SK-N-SH treated with all-trans-retinoic acid at 6 μM for 48 hours (cell line): Measurements from ENCODE around the gene STARD10.

Experiments
- ATAC-seq: fragments of 200-7000 bp; cut with Tn5 transposase; 3 replicates; pipeline ENCODE4 v1.9.1; 2020; ENCODE audit warnings: mild to moderate bottlenecking, moderate library complexity
- ARNTL ChIP-seq: fragments of 450-650 bp; formaldehyde crosslinking; IDR thresholded peaks from 2 replicates; pipeline ENCODE4 v1.5.0; 2020; ENCODE audit warnings: low read depth, mild to moderate bottlenecking, moderate library complexity, borderline replicate concordance
- BACH2 ChIP-seq: fragments of 250-450 bp; sonication (Bioruptor Pico); IDR thresholded peaks from 2 replicates; pipeline ENCODE4 v1.9.0; 2021; ENCODE audit warnings: mild to moderate bottlenecking, borderline replicate concordance
- CREB5 ChIP-seq: fragments of 250-450 bp; sonication (Bioruptor Pico); IDR thresholded peaks from 2 replicates; pipeline ENCODE4 v1.5.1; 2020; ENCODE audit warnings: low read depth, mild to moderate bottlenecking, moderate library complexity
- CSDC2 ChIP-seq: fragments of 250-450 bp; sonication (Bioruptor Pico); IDR thresholded peaks from 2 replicates; pipeline ENCODE4 v1.5.0; 2020; ENCODE audit warnings: mild to moderate bottlenecking, moderate library complexity
- CSRNP3 ChIP-seq: fragments of 250-450 bp; sonication (Bioruptor Pico); IDR thresholded peaks from 2 replicates; pipeline ENCODE4 v1.5.1; 2021; ENCODE audit warnings: mild to moderate bottlenecking, moderate library complexity
- ESRRG ChIP-seq: fragments of 250-450 bp; sonication (Bioruptor Pico); IDR thresholded peaks from 2 replicates; pipeline ENCODE4 v1.6.1; 2021; ENCODE audit warnings: mild to moderate bottlenecking
- ISL1 ChIP-seq: fragments of 250-450 bp; sonication (Bioruptor Pico); IDR thresholded peaks from 2 replicates; pipeline ENCODE4 v2.1.2; 2022; ENCODE audit warnings: mild to moderate bottlenecking, moderate library complexity
- OSR1 ChIP-seq: fragments of 250-450 bp; sonication (Bioruptor Pico); IDR thresholded peaks from 2 replicates; pipeline ENCODE4 v1.8.0; 2022; ENCODE audit warnings: moderate library complexity, mild to moderate bottlenecking, inconsistent platforms
- PATZ1 ChIP-seq: fragments of 250-450 bp; sonication (Bioruptor Pico); IDR thresholded peaks from 2 replicates; pipeline ENCODE4 v1.8.0; 2020; ENCODE audit warnings: mild to moderate bottlenecking, moderate library complexity, borderline replicate concordance
- POU6F1 ChIP-seq: fragments of 250-450 bp; sonication (Bioruptor Pico); IDR thresholded peaks from 2 replicates; pipeline ENCODE4 v1.8.0; 2021; ENCODE audit warnings: low read depth, mild to moderate bottlenecking, moderate library complexity, borderline replicate concordance
- PPARA ChIP-seq: fragments of 250-450 bp; sonication (Bioruptor Pico); IDR thresholded peaks from 2 replicates; pipeline ENCODE4 v1.5.0; 2020; ENCODE audit warnings: mild to moderate bottlenecking, borderline replicate concordance
- RARB ChIP-seq: fragments of 250-450 bp; sonication (Bioruptor Pico); IDR thresholded peaks from 2 replicates; pipeline ENCODE4 v1.8.0; 2021; ENCODE audit warnings: mild to moderate bottlenecking, moderate library complexity
- SNAI2 ChIP-seq: fragments of 250-450 bp; sonication (Bioruptor Pico); IDR thresholded peaks from 2 replicates; pipeline ENCODE4 v1.5.0; 2020; ENCODE audit warnings: mild to moderate bottlenecking, moderate library complexity
- TCF4 ChIP-seq: fragments of 250-450 bp; sonication (Bioruptor Pico); IDR thresholded peaks from 2 replicates; pipeline ENCODE4 v1.8.0; 2021; ENCODE audit warnings: mild to moderate bottlenecking, moderate library complexity, borderline replicate concordance
- TOX ChIP-seq: fragments of 250-450 bp; sonication (Bioruptor Pico); IDR thresholded peaks from 2 replicates; pipeline ENCODE4 v1.8.0; 2021; ENCODE audit warnings: mild to moderate bottlenecking, moderate library complexity, borderline replicate concordance
- TSHZ2 ChIP-seq: fragments of 250-450 bp; sonication (Bioruptor Pico); IDR thresholded peaks from 2 replicates; pipeline ENCODE4 v1.5.0; 2020; ENCODE audit warnings: mild to moderate bottlenecking, moderate library complexity
- ZC3H10 ChIP-seq: fragments of 250-450 bp; sonication (Bioruptor Pico); IDR thresholded peaks from 2 replicates; pipeline ENCODE4 v1.5.1; 2021; ENCODE audit warnings: mild to moderate bottlenecking, moderate library complexity
- ZFP3 ChIP-seq: fragments of 250-450 bp; sonication (Bioruptor Pico); IDR thresholded peaks from 2 replicates; pipeline ENCODE4 v1.5.0; 2020; ENCODE audit warnings: mild to moderate bottlenecking, moderate library complexity
- ZFP30 ChIP-seq: fragments of 450-650 bp; formaldehyde crosslinking; IDR thresholded peaks from 2 replicates; pipeline ENCODE4 v1.5.0; 2022; ENCODE audit warnings: mild to moderate bottlenecking, moderate library complexity
- ZNF565 ChIP-seq: fragments of 450-650 bp; formaldehyde crosslinking; conservative IDR thresholded peaks from 2 replicates; pipeline ENCODE4 v1.5.0; 2020; ENCODE audit warnings: low read depth, mild to moderate bottlenecking, moderate library complexity
- ZNF70 ChIP-seq: fragments of 450-650 bp; formaldehyde crosslinking; IDR thresholded peaks from 2 replicates; pipeline ENCODE4 v1.5.0; 2020; ENCODE audit warnings: mild to moderate bottlenecking, moderate library complexity
- ZNF8 ChIP-seq: fragments of 450-650 bp; formaldehyde crosslinking; IDR thresholded peaks from 2 replicates; pipeline ENCODE4 v1.5.0; 2020; ENCODE audit warnings: mild to moderate bottlenecking, moderate library complexity

The STARD10 gene

GRCh38 chr11:72826942-72827480 lies 33.2 kb upstream of the STARD10 start:
- no peak for TF ChIP-seq ISL1 (CRISPR knock-in tag)
- no peak for TF ChIP-seq CSDC2 (CRISPR knock-in tag)
- TF ChIP-seq SNAI2 (CRISPR knock-in tag), result no peak
- no peak for TF ChIP-seq ZC3H10
- no peak for TF ChIP-seq PATZ1 (CRISPR knock-in tag)
- TF ChIP-seq TSHZ2 (CRISPR knock-in tag), result no peak
- no peak for TF ChIP-seq ZNF565 (CRISPR knock-in tag)
- no peak for TF ChIP-seq ARNTL (CRISPR knock-in tag)
- TF ChIP-seq PPARA, result no peak
- no peak for TF ChIP-seq ZNF8 (CRISPR knock-in tag)
- no peak for TF ChIP-seq BACH2 (CRISPR knock-in tag)
- no peak for TF ChIP-seq TOX (CRISPR knock-in tag)
- TF ChIP-seq POU6F1 (CRISPR knock-in tag), result no peak
- TF ChIP-seq CSRNP3 (CRISPR knock-in tag), result no peak
- no peak for TF ChIP-seq ZFP3
- TF ChIP-seq CREB5, result no peak
- no peak for TF ChIP-seq TCF4 (CRISPR knock-in tag)
- no peak for TF ChIP-seq RARB (CRISPR knock-in tag)
- no peak for TF ChIP-seq ZNF70 (CRISPR knock-in tag)
- TF ChIP-seq, all 23 proteins: peak for 0
- no peak for ATAC-seq

- TF ChIP-seq ZFP3 (no peak), POU6F1 (CRISPR knock-in tag) (no peak), TOX (CRISPR knock-in tag) (no peak), ZFP30 (CRISPR knock-in tag) (no peak), ARNTL (CRISPR knock-in tag) (no peak), ZNF565 (CRISPR knock-in tag) (no peak), RARB (CRISPR knock-in tag) (no peak), OSR1 (CRISPR knock-in tag) (no peak), ZNF70 (CRISPR knock-in tag) (no peak), ESRRG (CRISPR knock-in tag) (no peak), BACH2 (CRISPR knock-in tag) (no peak), ZNF8 (CRISPR knock-in tag) (no peak), SNAI2 (CRISPR knock-in tag) (no peak), ISL1 (CRISPR knock-in tag) (no peak), CREB5 (no peak)
- no peak for ATAC-seq
These were observed 32.5 kb upstream of the STARD10 start for GRCh38 chr11:72826191-72826941.
